NOMO-1 (cell line): ENCODE results near the gene LSS.
"Not testable (repeated sequence)": the region's sequence is repeated elsewhere in the genome, so short reads cannot be mapped to it uniquely, and the experiment has no call there.

Source experiments
- DNase-seq, 2 experiments: peaks; one replicate each; lab custom pipeline; 2025; ENCODE audit not compliant: unreplicated experiment in 2 of 2; lab: John Stamatoyannopoulos, UW

Gene LSS

DNA sequence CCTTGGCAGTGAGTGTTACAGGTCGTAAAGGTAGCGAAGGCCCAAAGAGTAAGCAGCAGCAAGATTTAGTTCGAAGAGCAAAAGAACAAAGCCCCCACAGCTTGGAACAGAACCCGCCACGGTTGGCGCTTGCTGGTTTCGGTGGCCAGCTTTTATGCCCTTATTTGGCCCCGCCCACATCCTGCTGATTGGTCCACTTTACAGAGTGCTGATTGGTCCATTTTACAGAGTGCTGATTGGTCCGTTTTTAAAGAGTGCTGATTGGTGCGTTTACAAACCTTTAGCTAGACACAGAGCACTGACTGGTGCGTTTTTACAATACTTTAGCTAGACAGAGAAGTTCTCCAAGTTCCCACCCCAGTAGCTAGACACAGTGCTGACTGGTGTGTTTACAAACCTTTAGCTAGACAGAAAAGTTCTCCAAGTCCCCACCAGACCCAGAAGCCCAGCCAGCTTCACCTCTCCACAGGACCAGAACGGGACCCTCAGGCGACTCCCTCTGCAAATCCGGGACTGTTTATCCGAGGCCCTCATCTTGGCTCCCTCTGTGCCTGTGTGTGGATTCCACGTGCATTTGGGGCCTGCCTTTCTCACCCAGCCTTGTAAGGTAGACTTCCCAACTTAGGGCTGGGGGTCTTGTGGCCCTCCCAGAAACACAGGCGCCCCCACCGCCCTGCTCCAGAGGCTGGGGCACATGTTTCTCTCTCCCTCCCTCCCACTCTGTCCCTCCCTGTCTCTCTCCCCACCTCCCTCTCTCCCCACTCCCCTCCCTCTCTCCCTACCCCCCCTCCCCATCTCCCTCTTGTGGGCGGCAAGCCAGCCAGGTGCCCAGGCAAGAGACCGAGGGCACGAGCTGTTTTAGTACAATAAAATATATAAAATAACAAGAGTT, 85.7 kb downstream of the LSS start:
- DNase-seq = no peak

DNA sequence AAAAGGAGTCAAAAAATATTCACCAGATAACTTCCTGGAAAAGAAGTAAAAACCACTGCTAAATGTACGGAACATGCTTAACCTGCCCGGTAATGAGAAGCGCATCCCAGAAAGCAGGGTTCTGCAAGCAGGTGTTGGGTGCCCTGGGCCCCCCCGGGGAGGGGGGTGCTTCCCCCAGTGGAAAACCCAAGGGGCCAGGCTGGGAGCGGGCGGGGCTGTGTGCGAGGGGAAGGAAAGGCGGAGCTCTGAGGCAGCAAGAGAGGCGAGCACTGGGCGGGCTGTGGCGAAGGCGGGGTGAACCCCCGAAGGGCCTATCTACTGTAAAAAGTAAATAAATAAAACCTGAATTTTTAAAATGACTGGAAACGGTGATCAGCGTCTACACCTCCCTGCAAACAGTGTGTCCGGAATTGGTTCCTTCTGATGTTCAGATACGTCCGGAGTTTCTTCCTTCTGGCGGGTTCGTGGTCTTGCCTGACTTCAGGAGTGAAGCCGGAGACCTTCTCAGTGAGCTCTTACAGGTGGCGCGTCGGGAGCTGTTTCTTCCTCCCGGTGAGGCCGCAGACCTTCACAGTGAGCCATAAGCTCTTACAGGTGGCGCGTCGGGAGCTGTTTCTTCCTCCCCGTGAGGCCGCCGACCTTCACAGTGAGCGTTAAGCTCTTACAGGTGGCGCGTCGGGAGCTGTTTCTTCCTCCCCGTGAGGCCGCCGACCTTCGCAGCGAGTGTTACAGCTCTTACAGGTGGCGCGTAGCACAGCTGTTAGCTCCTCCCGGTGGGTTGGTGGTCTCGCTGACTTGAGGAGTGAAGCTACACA, 86.6 kb downstream of the LSS start:
- DNase-seq = no peak

DNA sequence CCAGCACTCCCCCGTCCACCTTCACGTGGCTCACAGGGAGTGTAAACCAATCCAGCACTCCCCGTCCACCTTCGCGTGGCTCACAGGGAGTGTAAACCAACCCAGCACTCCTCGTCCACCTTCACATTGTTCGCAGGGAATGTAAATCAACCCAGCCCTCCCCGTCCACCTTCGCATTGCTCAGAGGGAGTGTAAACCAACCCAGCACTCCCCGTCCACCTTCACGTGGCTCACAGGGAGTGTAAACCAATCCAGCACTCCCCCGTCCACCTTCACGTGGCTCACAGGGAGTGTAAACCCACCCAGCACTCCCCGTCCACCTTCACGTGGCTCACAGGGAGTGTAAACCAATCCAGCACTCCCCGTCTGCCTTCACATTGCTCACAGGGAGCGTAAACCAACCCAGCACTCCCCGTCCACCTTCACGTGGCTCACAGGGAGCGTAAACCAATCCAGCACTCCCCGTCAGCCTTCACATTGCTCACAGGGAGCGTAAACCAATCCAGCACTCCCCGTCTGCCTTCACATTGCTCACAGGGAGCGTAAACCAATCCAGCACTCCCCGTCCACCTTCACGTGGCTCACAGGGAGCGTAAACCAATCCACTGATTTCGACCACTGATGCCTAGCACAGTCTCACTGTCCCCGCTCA, 88.1 kb downstream of the LSS start:
- not testable (repeated sequence) for DNase-seq

DNA sequence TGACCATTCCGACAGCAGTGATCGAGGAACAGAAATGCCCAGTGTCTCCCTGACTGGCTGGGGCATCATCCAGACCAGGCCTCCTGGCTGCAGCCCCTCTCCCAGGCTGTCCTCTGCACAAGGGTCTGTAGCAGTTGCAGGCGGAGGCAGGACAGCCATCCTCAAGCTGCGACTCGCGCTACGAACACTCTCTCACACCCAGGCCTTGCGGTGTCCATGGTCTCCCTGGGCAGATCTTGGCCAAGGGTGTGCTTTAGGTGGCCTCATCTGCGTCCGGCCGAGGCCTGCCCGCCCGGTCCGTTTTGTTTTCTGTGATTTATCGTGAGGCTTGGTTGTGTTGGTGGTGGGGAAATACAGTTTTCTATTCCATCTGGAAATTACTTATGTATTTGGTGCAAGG, 88.9 kb downstream of the LSS start:
- no peak for DNase-seq

DNA sequence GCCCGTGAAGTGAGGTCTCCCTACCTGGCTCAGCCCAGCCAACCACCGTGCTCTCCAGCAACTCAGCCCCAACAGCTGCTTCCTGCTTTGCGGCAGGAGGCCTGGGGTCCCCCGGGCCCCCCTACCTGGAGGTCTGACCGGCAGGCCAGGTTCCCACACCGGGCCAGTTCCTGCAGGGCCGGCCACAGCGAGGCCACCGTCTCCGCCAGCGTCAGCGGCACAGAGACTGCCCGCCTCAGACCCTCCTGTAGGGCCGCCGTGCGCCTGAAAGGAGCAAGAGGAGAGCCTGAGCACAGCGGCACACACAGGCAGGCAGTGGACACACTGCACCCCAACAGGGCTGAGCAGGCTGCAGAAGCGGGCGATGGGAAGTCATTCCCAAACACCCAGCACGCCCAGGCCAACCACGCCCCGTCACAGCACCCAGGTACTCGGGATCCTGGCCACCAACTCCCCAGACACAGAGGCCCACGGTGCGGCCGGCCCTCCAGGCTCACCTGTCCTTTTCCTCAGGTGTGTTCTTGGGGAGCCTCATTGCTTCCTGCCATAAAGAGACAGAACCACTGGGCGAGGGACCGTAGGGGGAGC, 90.1 kb downstream of the LSS start:
- no peak for DNase-seq
